Activated CD8-positive, alpha-beta T cell treated with anti-CD3 and anti-CD28 coated beads for 36 hours (primary cell): Measurements from ENCODE around the gene TAF3. TPM values are rescaled to one million over a fixed set of nuclear protein-coding genes. Genes with fewer than 3 reads are reported as not detected.

ENCODE experiments used
- ATAC-seq: fragments of 200-7000 bp; cut with Tn5 transposase; one replicate; pipeline ENCODE4 v1.10.0; 2021; ENCODE audit warnings: mild to moderate bottlenecking, moderate library complexity
- CTCF ChIA-PET: fragments of 350-600 bp; sonication (Branson Sonifier 250); formaldehyde crosslinking; loops from one replicate; lab custom pipeline; 2021; ENCODE audit warnings: antibody characterized with exemption; lab: Charles Lee
- POLR2A ChIA-PET: fragments of 350-600 bp; sonication (Branson Sonifier 250); formaldehyde crosslinking; loops from one replicate; lab custom pipeline; 2021; ENCODE audit warnings: antibody characterized with exemption; lab: Charles Lee
- DNase-seq: peaks from one replicate; pipeline ENCODE4 v3.0.0-alpha.2; 2020
- H3K27ac Mint-ChIP-seq: one replicate; pipeline ENCODE4 v1.8.0; 2021; ENCODE audit warnings: mild to moderate bottlenecking, mixed read lengths
- H3K27me3 Mint-ChIP-seq: one replicate; pipeline ENCODE4 v1.8.0; 2021; ENCODE audit warnings: mixed read lengths
- H3K36me3 Mint-ChIP-seq: one replicate; pipeline ENCODE4 v1.8.0; 2021; ENCODE audit warnings: low read depth, mixed read lengths
- H3K4me1 Mint-ChIP-seq: one replicate; pipeline ENCODE4 v1.8.0; 2021; ENCODE audit warnings: low read depth, mixed read lengths
- H3K4me3 Mint-ChIP-seq: one replicate; pipeline ENCODE4 v1.8.0; 2021; ENCODE audit warnings: mild to moderate bottlenecking, moderate library complexity, mixed read lengths
- H3K9me3 Mint-ChIP-seq: one replicate; pipeline ENCODE4 v1.8.0; 2021; ENCODE audit warnings: mixed read lengths
- CTCF ChIP-seq: fragments of 200-600 bp; IDR thresholded peaks from one replicate; pipeline ENCODE4 v1.8.0; 2022; ENCODE audit warnings: antibody characterized with exemption, mild to moderate bottlenecking
- intact Hi-C: fragments of 100-400 bp; cut with micrococcal nuclease; formaldehyde crosslinking; loops from one replicate; pipeline ENCODE4 v1.10.0; 2022
- total RNA-seq, 2 experiments: library from RNA; stranded (reverse); gene quantifications; one replicate each; pipeline ENCODE4 v1.2.3, GENCODE V29; 2021

TAF3 gene
- total RNA-seq, 2 experiments from 2014 or later, result 12.5 to 12.7 TPM

GRCh38 chr10:7952266-7952665 lies 134.0 kb downstream of the TAF3 start:
- CTCF ChIA-PET, result no interaction called here
- H3K4me1 Mint-ChIP-seq, result peaks cover 33% of the 10 kb centered on the region
- DNase-seq, result no peak
- no peak for TF ChIP-seq CTCF
- H3K9me3 Mint-ChIP-seq, result no peaks in the 10 kb centered on the region
- peaks cover 9% of the 10 kb centered on the region for H3K36me3 Mint-ChIP-seq
- no peak overlapping the region for H3K4me3 Mint-ChIP-seq
- no peak for ATAC-seq
- POLR2A ChIA-PET, result no interaction called here
- no peaks in the 10 kb centered on the region for H3K27me3 Mint-ChIP-seq
- no peak overlapping the region for H3K27ac Mint-ChIP-seq
- intact Hi-C loops, result no loop called here

DNA sequence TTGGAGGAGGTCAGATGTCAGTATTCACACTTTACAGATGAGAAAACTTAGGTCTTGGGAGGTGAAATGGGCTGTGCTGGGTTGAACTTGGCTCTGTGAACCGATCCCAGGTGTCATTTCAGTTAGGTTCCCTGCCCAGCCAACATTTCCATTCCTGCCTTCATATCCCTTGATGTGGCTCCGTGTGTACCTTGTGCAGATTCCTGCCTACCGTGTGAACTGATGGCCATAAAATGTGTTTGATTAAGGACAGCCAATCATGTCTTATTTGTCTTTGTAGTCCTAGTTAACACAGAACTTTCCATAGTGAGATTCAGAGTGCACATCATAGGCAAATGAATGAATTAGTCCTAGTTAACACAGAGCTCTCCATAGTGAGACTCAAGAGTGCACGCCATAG lies 135.1 kb downstream of the TAF3 start:
- Mint-ChIP-seq H3K36me3 (peaks cover 6% of the 10 kb centered on the region), H3K4me1 (peaks cover 29% of the 10 kb centered on the region), H3K4me3 (no peak overlapping the region), H3K27me3 (no peaks in the 10 kb centered on the region), H3K9me3 (no peaks in the 10 kb centered on the region), H3K27ac (no peak overlapping the region)
- ATAC-seq, result no peak
- DNase-seq, result no peak
- intact Hi-C loops, result no loop called here
- CTCF ChIA-PET, result no interaction called here
- no peak for TF ChIP-seq CTCF
- POLR2A ChIA-PET, result no interaction called here

- Mint-ChIP-seq H3K4me1 (peaks cover 22% of the 10 kb centered on the region), H3K27ac (no peak overlapping the region), H3K36me3 (peaks cover 4% of the 10 kb centered on the region), H3K9me3 (no peaks in the 10 kb centered on the region), H3K27me3 (no peaks in the 10 kb centered on the region), H3K4me3 (no peak overlapping the region)
- DNase-seq (no peak), ATAC-seq (no peak)
- POLR2A ChIA-PET, result no interaction called here
- CTCF ChIA-PET, result interaction anchor here (1.0 kb wide), 1 partner anchor 57 kb away, joined by 3 read pairs; no protein-coding TSS in a partner anchor
- intact Hi-C loops, result no loop called here
- TF ChIP-seq CTCF, result no peak
These were observed 137.1 kb downstream of the TAF3 start for GRCh38 chr10:7955446-7955845.

- no peak overlapping the region for H3K27ac Mint-ChIP-seq
- ATAC-seq (no peak), DNase-seq (no peak)
- intact Hi-C loops, result no loop called here
- POLR2A ChIA-PET, result no interaction called here
- no peaks in the 10 kb centered on the region for H3K27me3 Mint-ChIP-seq
- H3K4me1 Mint-ChIP-seq, result peaks cover 15% of the 10 kb centered on the region
- no peaks in the 10 kb centered on the region for H3K9me3 Mint-ChIP-seq
- H3K4me3 Mint-ChIP-seq, result no peak overlapping the region
- no peak for TF ChIP-seq CTCF
- CTCF ChIA-PET, result no interaction called here
- peaks cover 4% of the 10 kb centered on the region for H3K36me3 Mint-ChIP-seq
These were observed 138.2 kb downstream of the TAF3 start for GRCh38 chr10:7956508-7956907.

- H3K4me1 Mint-ChIP-seq, result peaks cover 9% of the 10 kb centered on the region
- no peak for ATAC-seq
- no peak overlapping the region for H3K4me3 Mint-ChIP-seq
- ChIA-PET POLR2A (no interaction called here), CTCF (interaction anchor here (0.6 to 0.9 kb wide), 2 partner anchors 12 to 15 kb away, joined by 3 read pairs; no protein-coding TSS in a partner anchor)
- H3K27ac Mint-ChIP-seq, result no peak overlapping the region
- peaks cover 4% of the 10 kb centered on the region for H3K36me3 Mint-ChIP-seq
- no peaks in the 10 kb centered on the region for H3K9me3 Mint-ChIP-seq
- intact Hi-C loops, result no loop called here
- TF ChIP-seq CTCF, result no peak
- no peak for DNase-seq
- H3K27me3 Mint-ChIP-seq, result no peaks in the 10 kb centered on the region
These were observed 139.3 kb downstream of the TAF3 start for GRCh38 chr10:7957591-7957990.
